HG02938 (cell line): ENCODE data around the gene CD248.

Experiments used
- ATAC-seq: cut with Tn5 transposase; IDR thresholded peaks from one replicate; pipeline ENCODE4 v1.9.1; 2021; ENCODE audit warnings: mild to moderate bottlenecking, moderate library complexity; ENCODE audit not compliant: unreplicated experiment

Gene CD248

DNA sequence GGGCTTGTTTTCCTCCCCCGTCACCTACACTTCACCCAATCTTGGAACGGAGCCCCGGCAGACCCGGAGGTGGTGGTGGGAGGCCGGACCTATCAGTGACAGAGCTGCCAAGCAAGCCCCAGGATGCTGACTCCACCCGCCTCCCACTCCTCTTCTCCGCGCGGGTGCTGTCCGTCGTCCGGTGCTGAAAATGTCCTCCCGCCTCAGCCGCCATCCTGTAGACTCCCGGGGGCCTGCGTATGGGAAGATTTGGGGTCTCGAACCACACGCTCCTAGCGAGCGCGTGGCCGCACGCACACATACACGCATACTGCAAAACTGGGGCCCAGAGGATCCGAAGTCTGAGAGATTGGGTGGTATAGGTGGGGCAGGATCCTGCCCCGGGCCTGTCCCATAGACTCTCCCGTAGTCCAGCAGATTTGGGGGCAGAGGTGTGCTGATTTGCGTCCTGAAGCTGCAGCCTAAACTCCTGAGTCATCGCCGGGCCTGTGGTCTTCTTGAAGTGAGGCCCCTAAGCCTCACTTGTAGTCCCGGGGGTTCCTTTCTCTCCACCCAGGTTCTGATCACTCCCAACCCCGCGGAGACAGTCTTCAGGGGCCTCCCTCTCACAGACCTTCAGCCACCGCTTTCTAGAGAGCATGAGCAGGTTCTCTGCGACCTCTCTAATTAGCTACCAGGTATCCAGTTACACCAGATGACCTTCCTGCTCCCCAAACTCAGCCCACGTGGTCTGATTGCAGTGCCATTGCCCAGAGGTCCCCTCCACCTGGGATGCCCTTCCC, 27.1 kb downstream of the CD248 start:
- peak; percentile 34 for ATAC-seq

DNA sequence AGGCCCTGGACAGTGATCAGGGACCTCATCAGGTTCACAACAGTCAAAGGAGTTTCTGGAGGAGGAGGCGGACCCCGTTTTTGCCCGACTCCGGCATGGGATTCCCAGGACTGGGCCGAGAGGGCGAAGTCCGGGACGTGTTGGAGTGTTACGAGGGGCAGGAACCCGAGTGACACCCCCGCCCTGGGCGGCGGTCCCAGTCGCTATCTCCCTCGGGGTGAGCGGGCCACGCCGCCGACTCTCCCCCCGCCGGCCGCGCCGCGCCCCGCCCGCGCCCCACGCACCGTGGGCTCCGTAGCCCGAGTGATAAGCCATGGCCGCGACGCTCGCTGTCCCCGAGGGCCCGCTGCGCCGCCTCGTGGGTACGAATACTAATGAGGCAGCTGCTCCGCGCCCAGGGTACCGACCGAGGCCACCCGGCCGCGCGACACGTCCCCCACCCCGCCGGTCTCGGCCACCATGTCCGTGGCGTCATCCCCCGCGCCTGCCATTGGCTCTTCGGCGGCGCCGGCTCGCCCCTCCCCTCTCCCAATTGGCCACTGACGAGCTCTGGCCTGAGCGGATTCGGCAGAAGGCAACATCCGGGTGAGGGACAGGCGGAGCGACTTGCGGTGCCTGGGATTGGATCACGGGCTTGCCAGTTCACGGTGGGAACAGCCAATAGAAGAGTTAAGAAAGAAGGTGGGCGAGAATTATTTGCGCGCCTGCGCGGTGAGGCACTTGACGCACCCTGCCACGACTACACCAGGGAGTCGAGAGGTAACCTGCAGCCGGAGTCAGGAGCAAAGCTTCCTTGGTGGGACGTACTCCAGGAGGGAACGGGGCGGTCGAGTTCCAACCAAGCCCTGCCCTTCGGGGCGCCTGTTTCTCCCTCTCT, 27.9 kb downstream of the CD248 start, which contains the start of gene YIF1A:
Gene YIF1A (minus strand): TSS at position 473 of the 877 bp plus-strand sequence. CDS start 158 bp downstream, at position 315.
- peak; percentile 93 for ATAC-seq

DNA sequence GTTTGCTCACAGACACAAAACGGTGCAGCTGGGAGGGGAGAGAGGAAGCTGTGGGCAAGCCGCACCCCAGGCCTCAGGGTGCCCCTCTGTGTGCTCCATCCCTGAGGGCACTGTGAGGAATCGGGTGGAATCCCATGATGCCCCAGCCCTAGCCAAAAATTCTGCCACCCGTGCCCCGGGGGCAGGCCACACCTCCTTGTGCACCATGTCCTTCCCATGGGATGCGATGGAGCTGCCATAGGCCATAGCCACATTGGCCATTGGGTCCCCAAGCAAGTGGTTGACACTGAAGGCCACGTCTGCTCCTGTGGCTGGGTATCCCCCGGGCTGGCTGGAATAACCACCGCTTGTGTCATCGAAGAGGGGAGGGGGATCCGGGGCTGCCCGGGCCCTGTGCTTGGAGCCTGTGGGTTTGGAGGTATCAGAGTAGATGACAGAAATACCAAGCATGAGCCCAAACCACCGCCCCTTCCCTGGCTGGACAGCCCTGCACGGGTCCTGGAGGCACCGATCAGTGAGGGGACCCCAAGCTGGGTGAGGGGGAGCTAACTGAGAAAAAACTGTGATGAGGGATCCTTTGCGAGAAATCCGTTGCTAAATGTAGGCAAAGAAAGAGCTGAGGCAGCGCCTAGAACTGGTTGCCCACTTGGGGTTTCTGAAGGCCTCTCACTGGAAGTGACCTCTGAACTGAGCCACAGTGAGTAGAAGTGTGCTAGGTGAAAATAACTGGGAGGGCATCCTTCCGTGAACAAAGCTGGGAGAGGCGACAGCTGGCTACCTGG, 28.8 kb downstream of the CD248 start:
- ATAC-seq = no peak

DNA sequence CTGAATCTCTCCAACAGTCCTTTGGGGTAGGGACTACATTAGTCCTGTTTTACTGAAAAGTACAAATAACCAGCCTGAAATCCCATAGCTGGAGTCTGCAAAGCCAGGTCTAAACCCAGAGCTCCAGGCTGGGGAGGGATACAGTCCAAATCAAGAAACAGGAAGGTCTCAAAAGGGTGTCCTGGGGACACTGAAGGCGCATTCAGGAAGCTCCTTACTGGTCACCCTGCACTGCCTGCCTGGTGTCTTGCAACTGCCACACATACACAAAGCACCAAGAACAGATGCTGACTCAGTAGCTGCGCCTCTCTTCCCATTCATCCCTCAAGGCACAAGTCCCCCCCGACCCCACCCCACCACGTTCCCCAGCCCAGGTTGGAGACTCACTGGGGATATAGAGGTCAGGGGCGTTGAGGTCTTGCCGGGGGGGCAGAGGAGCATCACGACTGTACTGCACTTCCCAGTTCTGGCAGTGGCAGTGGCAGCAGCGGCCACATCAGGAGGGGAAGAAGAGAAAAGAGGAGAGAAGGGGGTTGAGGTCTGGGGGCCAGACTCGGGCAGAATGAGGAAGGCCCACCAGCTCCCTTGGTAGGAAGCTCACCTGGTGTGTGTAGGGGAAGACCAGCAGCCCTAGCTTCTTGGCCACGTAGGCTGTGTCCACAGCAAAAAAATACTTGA, 29.5 kb downstream of the CD248 start:
- no peak for ATAC-seq

DNA sequence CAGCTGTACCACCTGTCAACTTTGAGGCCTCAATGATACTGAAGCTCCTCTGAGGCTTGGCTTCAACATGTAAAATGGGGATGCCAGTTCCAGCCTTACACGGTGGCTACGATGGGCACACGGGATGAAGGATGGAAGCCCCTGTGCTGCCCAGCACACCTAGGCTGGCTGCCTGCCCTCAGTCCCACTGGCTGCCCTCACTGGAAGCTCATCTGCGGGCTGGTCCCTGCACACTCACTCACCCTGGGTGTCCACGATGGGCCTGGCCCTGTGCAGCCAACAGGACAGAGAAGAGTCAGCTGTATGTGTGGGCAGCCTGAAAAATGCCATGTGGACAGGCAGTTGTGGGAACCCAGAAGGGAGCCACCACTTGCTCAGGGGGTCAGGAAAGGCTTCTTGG, 30.1 kb downstream of the CD248 start:
- ATAC-seq = no peak

DNA sequence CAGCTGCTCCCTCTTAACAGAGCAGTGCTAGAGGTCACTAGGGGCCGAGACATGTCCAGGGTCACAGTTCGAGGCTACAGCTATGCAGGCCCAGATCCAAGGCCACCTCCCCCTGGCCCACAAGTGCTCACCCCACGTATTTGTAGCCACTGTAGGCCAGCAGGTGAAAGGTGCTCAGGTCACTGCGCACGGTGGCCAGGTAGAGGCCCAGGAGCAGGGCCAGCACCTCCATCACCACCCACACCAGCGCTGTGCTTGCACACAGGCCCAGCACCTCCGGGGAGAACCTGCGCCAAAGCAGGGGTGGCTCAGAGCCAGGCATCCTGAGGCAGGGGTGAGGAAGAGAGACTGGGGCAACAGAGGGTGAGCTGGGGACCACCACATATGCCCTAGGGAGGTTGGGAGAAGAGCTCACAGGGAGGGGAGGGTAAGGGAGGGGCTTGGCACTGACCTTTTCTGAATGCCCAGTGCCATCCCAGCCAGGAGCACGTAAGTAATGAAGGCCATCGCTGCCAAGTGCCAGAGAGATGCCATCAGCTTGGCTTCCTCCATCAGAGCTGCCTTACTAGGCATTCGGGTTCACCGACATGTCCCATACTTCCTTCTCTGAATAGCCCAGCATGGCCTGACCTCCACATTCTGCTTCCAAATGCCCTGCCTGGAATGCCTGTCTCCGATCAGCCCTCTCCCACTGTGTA, 31.4 kb downstream of the CD248 start:
- ATAC-seq = no peak

DNA sequence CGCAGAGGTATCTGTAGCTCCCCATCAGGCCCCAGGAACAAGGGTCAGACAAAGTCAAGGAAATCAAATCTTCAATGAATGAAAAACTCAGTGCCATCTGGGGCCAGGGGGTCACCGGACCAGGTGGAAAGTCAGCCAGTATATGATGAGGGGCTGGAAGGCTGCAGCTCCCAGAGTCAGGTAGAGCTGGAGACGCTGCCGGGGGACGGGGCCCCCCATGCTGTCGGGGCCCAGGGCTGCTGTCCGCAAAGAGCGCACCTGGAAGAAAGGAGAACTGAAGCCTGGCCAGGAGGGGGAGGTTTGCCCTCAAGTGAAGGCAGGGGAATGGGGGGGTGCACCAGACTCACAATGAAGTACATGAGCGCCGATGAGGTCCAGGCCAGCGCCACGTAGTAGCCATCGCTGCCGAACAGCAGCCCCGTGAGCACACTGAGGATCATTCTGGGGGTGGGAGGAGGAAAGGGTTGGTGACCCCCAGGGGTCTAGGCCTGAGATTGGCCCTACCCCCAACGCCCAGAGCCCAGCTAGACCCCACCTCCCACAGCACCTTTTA, 32.2 kb downstream of the CD248 start:
- ATAC-seq = no peak

DNA sequence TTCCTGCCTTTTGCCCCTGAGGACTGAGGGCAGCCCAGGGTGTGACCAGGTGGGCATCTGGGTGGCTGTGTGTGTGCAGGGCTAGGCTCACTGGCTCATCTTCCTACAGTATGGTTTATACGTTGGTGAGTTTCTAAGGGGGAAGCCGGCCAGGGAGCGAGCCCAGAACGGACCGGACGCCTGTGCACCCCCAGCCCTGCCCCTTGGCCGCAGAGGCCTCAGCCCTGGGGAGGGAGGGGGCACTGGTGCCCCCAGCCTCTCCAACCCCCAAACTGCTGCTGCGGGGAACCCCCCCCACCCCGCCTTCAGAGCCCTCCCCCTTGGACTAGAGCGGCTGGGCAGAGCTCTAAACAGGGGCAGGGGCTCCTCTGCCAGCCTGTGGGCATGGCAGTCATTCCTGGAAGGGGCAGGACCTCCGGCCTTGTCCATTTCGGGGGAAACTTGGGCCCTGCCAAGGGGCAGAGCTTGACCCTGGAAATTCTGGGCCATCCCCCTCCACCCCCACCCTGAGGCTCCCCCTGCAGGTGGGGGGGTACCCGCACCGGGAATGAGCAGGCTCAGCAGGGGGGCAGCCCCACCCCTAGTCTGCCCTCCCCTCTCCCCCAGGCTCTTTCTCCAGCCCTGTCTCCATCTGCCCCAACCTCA, 33.3 kb downstream of the CD248 start:
- ATAC-seq = no peak

DNA sequence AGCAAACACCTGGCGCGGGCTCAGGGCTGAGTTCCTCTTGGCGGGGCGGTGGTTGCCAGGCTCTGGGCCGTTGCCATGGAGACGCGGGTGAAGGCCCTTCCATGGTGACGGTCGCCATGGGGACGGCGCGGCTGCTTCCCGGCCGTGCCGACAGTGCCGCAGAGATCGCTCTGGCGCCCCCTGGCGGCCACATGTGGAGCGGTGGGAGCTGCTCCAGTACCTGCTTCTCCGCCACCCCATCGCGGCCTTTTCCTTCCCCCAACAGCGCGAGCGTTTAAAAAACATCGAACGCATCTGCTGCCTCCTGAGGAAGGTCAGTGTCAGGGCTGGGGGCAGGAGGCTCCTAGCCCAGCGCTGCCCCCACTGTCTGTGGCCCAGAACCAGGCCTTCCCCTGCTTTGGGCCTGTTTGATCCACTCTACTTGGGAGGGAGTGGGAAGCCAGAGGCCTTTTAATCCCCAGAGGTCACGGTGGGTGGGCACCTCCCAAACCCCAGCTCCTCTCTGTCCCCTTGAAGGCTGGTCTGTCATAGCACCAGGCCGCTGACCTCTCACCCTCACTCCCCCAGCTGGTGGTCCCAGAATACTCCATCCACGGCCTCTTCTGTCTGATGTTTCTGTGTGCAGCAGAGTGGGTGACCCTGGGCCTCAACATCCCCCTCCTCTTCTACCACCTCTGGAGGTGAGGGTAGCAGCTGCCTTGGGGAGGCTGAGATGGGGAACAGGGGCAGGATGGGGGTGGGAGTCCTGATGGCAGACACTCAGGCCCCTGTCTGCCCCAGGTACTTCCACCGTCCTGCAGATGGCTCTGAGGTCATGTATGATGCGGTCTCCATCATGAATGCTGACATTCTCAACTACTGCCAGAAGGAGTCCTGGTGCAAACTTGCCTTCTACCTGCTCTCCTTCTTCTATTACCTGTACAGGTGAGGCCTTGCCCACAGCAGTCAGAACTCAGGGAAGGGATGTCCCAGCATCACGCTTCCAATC, 34.1 kb downstream of the CD248 start:
- peak; percentile 74 for ATAC-seq

DNA sequence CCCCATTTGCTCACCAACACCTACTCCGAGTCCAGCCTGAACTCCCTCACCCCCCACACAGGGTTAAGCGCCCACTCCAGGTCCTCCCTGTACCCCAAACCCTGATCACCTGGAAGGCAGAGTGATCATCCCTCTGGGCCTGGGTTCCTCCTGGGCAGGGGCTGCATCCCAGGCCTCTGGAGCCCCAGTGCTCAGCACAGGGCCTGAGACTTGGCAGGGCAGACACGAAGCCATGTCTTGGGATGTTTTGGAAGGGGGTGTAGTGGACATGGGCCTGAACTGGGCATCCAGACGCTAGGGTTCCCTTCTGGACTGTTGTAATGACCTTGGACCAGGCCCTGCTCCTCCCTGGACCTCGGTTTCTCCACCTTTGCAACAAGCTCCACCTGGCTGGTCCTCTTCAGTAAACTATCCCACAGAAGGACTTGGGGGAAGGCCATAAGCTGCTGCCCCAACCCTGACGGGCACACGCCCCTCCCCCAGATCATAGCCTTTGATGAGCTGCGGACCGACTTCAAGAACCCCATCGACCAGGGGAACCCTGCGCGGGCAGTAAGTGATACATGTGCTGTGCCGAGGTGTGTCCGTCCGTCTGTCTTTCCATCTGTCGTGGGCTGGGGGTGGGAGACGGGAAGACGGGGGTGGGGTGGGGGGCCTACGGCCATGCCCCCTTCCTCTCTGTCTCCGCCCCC, 34.9 kb downstream of the CD248 start:
- peak; percentile 14 for ATAC-seq

DNA sequence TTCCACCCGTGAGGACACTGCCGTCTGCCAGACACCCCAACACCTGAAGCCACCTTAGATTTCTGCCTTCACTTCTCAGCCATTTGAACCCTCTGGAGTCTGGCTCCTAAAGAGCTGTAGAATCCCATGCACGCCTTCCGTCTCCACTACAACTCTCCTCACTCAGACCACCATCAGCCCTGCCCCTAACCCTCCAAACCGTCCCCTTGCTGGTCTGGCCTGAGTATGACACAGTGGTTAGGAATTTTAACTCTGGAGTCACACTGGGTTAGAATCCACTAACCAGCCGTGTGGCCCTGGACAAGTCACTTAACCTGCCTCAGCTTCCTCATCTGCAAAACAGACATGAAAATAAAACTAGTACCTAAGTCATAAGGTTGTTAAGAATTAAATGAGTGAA, 35.8 kb downstream of the CD248 start:
- ATAC-seq = no peak

DNA sequence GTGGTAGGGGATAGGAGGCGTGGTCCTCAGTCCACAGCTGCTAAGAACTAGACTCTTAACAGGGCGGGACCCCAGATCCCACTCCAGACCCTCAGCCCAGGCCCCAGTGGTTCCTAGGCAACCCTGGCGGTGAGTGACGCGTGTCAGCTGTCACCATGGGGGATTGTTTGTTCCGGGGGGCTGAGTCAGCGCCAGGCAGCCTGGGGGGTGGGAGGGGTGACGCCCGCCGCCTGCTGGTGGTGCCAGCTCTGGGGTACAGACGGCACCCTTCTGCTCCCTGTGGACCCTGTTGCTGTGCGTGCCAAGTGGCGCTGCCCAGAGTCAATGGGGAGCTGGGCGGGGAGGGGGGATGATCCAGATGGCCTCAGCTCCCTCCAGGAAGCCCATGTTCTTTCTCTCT, 36.4 kb downstream of the CD248 start:
- no peak for ATAC-seq

DNA sequence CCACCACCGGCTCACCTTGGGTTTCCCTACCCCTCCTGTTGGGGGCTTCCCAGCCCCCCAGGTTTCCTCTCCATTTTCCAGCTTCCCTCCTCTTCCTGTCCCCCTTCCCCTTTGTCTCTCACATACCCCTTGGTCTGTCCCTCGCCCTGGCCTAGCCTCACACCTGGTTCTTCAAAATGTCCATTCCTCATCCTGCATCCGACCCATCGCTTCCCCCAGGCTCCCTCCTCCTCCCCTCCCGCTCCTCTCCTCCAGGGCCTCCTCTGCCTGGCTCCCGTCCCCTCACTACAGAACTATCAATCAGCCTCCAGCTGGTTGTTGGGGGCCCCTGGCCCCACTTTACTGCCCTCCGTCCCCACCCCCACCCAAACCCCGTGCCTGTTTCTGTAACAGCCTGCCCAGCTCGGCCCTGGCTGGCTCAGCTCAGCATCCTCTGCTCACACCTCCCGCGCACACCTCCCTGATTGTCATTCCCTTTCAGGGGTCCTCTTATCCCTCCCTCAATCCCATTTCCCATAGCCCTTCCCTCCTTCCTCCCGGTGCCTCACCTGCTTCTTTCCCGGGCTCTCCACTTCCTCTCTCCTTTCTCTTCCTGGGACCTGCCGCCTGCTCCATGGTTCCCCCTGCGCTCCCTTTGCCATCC, 37.6 kb downstream of the CD248 start:
- ATAC-seq = no peak

DNA sequence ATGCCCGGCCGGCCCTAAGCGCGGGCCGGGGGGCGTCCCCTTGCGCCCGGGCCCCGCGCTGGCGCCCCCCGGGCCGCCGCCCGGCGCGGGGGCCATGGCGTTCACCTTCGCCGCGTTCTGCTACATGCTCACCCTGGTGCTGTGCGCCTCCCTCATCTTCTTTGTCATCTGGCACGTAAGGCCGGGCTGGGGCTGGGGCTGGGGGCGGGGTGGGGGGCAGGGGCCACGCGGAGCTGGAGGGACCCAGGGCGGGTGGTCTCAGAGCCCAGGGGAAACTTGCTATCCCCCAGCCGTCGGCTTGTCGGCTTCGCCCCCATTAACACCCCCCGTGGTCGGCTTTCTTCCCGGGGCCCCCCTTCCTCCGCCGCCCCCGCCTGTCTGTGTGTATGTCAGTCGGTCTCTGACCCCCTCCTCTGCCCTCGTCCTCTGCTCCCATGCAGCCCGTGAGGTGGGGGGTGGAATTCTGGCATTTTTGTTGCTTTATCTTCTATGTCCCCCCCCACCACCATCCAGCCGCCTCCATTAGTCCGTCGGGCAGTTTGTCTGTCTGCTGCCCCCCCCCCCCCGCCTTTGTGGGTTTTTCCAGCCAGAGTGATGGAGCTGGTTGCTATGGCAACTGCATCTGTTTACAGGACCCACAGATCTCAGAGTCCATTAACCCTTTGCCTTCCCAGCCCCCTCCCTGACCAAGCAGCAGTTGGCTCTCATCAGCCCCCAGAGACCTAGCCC, 38.3 kb downstream of the CD248 start:
- ATAC-seq = no peak

DNA sequence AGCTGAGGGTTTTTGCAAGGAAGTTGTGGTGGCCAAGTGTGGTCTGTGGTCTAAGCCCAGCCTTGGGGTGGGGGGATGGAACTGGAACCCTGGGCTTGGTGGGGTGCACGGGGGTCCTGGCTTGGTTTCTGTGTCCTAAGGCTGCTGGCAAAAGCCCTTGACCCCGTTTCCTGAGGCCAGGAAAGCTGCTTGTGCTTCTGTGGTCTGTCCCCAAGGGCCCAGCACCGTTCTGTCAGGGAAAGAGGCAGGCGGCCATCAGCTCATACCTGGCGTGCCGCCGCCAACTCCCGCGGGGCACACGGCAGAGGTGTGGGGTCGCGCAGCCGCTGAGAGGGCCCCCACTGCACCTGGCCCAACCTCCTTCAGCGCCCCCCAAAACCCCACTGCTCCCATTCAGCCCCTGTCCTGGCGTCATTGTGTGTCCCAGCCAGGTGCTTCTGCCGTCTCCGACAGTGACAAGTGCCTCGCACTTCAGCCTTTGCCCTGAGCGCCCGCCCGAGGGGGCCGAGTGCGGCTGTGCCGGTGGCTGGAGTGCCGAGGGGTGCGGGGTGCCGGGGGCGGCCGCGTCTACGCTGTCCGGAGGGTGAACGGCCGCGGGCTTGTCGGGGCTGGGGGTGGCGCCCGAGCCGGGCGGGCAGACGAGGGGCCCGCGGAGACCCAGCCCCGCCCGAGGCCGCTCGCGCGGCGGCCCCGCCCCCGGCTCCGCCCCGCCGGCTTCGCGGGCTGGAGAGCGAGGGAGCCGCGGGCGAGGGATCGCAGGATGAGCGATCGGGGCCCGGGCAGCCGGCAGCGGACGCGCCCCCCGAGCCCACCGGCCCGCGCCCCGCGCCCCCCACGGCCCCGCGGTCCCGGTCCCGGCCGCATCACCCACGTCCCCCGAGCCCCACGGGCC, 39.1 kb downstream of the CD248 start, which contains the start of gene CNIH2:
Gene CNIH2 (plus strand): TSS at position 705 of the 892 bp plus-strand sequence. CDS start 282 bp downstream, outside the sequence.
- no peak for ATAC-seq
